ENCODE results near the gene PGAP6.

GRCh38 chr16:369866-370436 is 11.8 kb downstream of the PGAP6 start:
- TF ChIP-seq POLR2A (IDR thresholded peaks at IDR 0.05) = no peak
- TF ChIP-seq, protein P1, sequence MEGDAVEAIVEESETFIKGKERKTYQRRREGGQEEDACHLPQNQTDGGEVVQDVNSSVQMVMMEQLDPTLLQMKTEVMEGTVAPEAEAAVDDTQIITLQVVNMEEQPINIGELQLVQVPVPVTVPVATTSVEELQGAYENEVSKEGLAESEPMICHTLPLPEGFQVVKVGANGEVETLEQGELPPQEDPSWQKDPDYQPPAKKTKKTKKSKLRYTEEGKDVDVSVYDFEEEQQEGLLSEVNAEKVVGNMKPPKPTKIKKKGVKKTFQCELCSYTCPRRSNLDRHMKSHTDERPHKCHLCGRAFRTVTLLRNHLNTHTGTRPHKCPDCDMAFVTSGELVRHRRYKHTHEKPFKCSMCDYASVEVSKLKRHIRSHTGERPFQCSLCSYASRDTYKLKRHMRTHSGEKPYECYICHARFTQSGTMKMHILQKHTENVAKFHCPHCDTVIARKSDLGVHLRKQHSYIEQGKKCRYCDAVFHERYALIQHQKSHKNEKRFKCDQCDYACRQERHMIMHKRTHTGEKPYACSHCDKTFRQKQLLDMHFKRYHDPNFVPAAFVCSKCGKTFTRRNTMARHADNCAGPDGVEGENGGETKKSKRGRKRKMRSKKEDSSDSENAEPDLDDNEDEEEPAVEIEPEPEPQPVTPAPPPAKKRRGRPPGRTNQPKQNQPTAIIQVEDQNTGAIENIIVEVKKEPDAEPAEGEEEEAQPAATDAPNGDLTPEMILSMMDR (IDR thresholded peaks at IDR 0.05) = no peak
